Measurements from ENCODE around the gene OASL. TPM values are rescaled to one million over a fixed set of nuclear protein-coding genes. Genes with fewer than 3 reads are reported as not detected.

The OASL gene
- total RNA-seq, 1 donor from 2014 or later: not detected

DNA sequence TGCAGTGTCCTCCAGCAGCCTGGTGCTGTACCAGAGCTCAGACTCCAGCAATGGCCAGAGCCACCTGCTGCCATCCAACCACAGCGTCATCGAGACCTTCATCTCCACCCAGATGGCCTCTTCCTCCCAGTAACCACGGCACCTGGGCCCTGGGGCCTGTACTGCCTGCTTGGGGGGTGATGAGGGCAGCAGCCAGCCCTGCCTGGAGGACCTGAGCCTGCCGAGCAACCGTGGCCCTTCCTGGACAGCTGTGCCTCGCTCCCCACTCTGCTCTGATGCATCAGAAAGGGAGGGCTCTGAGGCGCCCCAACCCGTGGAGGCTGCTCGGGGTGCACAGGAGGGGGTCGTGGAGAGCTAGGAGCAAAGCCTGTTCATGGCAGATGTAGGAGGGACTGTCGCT is 38.0 kb downstream of the OASL start:
- no peaks in the 10 kb centered on the region for H3K27me3 ChIP-seq
- TF ChIP-seq, protein P1, sequence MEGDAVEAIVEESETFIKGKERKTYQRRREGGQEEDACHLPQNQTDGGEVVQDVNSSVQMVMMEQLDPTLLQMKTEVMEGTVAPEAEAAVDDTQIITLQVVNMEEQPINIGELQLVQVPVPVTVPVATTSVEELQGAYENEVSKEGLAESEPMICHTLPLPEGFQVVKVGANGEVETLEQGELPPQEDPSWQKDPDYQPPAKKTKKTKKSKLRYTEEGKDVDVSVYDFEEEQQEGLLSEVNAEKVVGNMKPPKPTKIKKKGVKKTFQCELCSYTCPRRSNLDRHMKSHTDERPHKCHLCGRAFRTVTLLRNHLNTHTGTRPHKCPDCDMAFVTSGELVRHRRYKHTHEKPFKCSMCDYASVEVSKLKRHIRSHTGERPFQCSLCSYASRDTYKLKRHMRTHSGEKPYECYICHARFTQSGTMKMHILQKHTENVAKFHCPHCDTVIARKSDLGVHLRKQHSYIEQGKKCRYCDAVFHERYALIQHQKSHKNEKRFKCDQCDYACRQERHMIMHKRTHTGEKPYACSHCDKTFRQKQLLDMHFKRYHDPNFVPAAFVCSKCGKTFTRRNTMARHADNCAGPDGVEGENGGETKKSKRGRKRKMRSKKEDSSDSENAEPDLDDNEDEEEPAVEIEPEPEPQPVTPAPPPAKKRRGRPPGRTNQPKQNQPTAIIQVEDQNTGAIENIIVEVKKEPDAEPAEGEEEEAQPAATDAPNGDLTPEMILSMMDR (IDR thresholded peaks at IDR 0.05): no peak
- no peak for TF ChIP-seq EZH2 (IDR thresholded peaks at IDR 0.05)
- TF ChIP-seq EZH2phosphoT487 (IDR thresholded peaks at IDR 0.05): no peak
- Mint-ChIP-seq H3K27ac (no peak overlapping the region), H3K27me3 (ENCODE audit: insufficient read depth, low read depth) (peaks cover 2% of the 10 kb centered on the region), H3K4me3 (no peak overlapping the region), H3K4me1 (peaks cover 9% of the 10 kb centered on the region), H3K9me3 (no peaks in the 10 kb centered on the region), H3K36me3 (peaks cover 6% of the 10 kb centered on the region)
- no peaks in the 10 kb centered on the region for H3K36me3 ChIP-seq
- no peak overlapping the region for H3K9ac ChIP-seq
- H3K79me2 ChIP-seq (ENCODE audit: low read depth): no peaks in the 10 kb centered on the region
- no peak for DNase-seq (ENCODE audit: low spot score)
- no peaks in the 10 kb centered on the region for H3K4me1 ChIP-seq
- no peaks in the 10 kb centered on the region for H4K20me1 ChIP-seq (ENCODE audit: low read depth)
- H3K4me2 ChIP-seq: no peak overlapping the region
- no peaks in the 10 kb centered on the region for H3K9me3 ChIP-seq (ENCODE audit: low read depth)
- H3K4me3 ChIP-seq: no peak overlapping the region
- H2AFZ ChIP-seq (replicated peaks): no peak overlapping the region
- H3F3A ChIP-seq (ENCODE audit: low read depth): no peaks in the 10 kb centered on the region
- H3K27ac ChIP-seq: no peak overlapping the region

GRCh38 chr12:121000530-121000929 is 38.5 kb downstream of the OASL start:
- Histone ChIP-seq H3F3A (ENCODE audit: low read depth) (no peaks in the 10 kb centered on the region), H3K79me2 (ENCODE audit: low read depth) (no peaks in the 10 kb centered on the region), H3K9ac (no peak overlapping the region), H2AFZ (replicated peaks) (no peak overlapping the region), H3K4me1 (no peaks in the 10 kb centered on the region), H3K27me3 (no peaks in the 10 kb centered on the region), H3K4me2 (no peak overlapping the region), H3K4me3 (no peak overlapping the region), H3K36me3 (no peaks in the 10 kb centered on the region), H4K20me1 (ENCODE audit: low read depth) (no peaks in the 10 kb centered on the region), H3K27ac (no peak overlapping the region), H3K9me3 (ENCODE audit: low read depth) (no peaks in the 10 kb centered on the region)
- Mint-ChIP-seq H3K27ac (no peak overlapping the region), H3K4me1 (peaks cover 9% of the 10 kb centered on the region), H3K4me3 (no peak overlapping the region), H3K36me3 (peaks cover 6% of the 10 kb centered on the region), H3K27me3 (ENCODE audit: insufficient read depth, low read depth) (peaks cover 4% of the 10 kb centered on the region), H3K9me3 (no peaks in the 10 kb centered on the region)
- DNase-seq (ENCODE audit: low spot score): no peak
- TF ChIP-seq EZH2phosphoT487 (IDR thresholded peaks at IDR 0.05) (no peak), EZH2 (IDR thresholded peaks at IDR 0.05) (no peak)
- TF ChIP-seq, protein P1 (IDR thresholded peaks at IDR 0.05): no peak

- no peak for TF ChIP-seq EZH2 (IDR thresholded peaks at IDR 0.05)
- TF ChIP-seq EZH2phosphoT487 (IDR thresholded peaks at IDR 0.05): no peak
These were observed 39.6 kb downstream of the OASL start for GRCh38 chr12:120999191-121000120.

GRCh38 chr12:120998435-120998834 is 40.6 kb downstream of the OASL start:
- Mint-ChIP-seq H3K9me3 (no peaks in the 10 kb centered on the region), H3K4me3 (no peak overlapping the region), H3K36me3 (peaks cover 3% of the 10 kb centered on the region), H3K4me1 (peaks cover 9% of the 10 kb centered on the region), H3K27me3 (ENCODE audit: insufficient read depth, low read depth) (peaks cover 12% of the 10 kb centered on the region), H3K27ac (no peak overlapping the region)
- TF ChIP-seq, protein P1 (IDR thresholded peaks at IDR 0.05): no peak
- no peak for TF ChIP-seq EZH2phosphoT487 (IDR thresholded peaks at IDR 0.05)
- no peak for TF ChIP-seq EZH2 (IDR thresholded peaks at IDR 0.05)
- Histone ChIP-seq H3F3A (ENCODE audit: low read depth) (no peaks in the 10 kb centered on the region), H3K4me1 (no peaks in the 10 kb centered on the region), H3K79me2 (ENCODE audit: low read depth) (no peaks in the 10 kb centered on the region), H2AFZ (replicated peaks) (no peak overlapping the region), H3K27me3 (no peaks in the 10 kb centered on the region), H4K20me1 (ENCODE audit: low read depth) (no peaks in the 10 kb centered on the region), H3K4me2 (no peak overlapping the region), H3K9ac (no peak overlapping the region), H3K36me3 (no peaks in the 10 kb centered on the region), H3K27ac (no peak overlapping the region), H3K4me3 (no peak overlapping the region), H3K9me3 (ENCODE audit: low read depth) (no peaks in the 10 kb centered on the region)
- no peak for DNase-seq (ENCODE audit: low spot score)

More at GRCh38 chr12:120999191-121000120, 39.6 kb downstream of the OASL start:
- Histone ChIP-seq H3K27me3 (no peaks in the 10 kb centered on the region), H3K4me3 (no peak overlapping the region), H4K20me1 (ENCODE audit: low read depth) (no peaks in the 10 kb centered on the region), H3K9me3 (ENCODE audit: low read depth) (no peaks in the 10 kb centered on the region), H2AFZ (replicated peaks) (no peak overlapping the region), H3K79me2 (ENCODE audit: low read depth) (no peaks in the 10 kb centered on the region), H3K36me3 (no peaks in the 10 kb centered on the region), H3K9ac (no peak overlapping the region), H3K27ac (no peak overlapping the region), H3K4me2 (no peak overlapping the region), H3F3A (ENCODE audit: low read depth) (no peaks in the 10 kb centered on the region), H3K4me1 (no peaks in the 10 kb centered on the region)
- no peak overlapping the region for H3K4me3 Mint-ChIP-seq
- H3K9me3 Mint-ChIP-seq: no peaks in the 10 kb centered on the region
- H3K27me3 Mint-ChIP-seq (ENCODE audit: insufficient read depth, low read depth): peaks cover 9% of the 10 kb centered on the region
- H3K36me3 Mint-ChIP-seq: peaks cover 6% of the 10 kb centered on the region
- peaks cover 9% of the 10 kb centered on the region for H3K4me1 Mint-ChIP-seq
- H3K27ac Mint-ChIP-seq: no peak overlapping the region
- DNase-seq (ENCODE audit: low spot score): peak; percentile 10
